ENCODE measurements around the gene CD55.

The CD55 gene

GRCh38 chr1:207362962-207363860, 41.7 kb downstream of the CD55 start:
- DNase-seq (ENCODE audit: low spot score), result no peak

- DNase-seq (ENCODE audit: low spot score), result no peak
Observed at GRCh38 chr1:207363871-207364270, 42.4 kb downstream of the CD55 start.

- no peak for DNase-seq (ENCODE audit: low spot score)
Observed at GRCh38 chr1:207364614-207365013, 43.1 kb downstream of the CD55 start.

- no peak for DNase-seq (ENCODE audit: low spot score)
Observed at GRCh38 chr1:207365063-207365462, 43.6 kb downstream of the CD55 start.

- DNase-seq (ENCODE audit: low spot score), result no peak
Observed at GRCh38 chr1:207366022-207366421, 44.5 kb downstream of the CD55 start.

- no peak for DNase-seq (ENCODE audit: low spot score)
Observed at GRCh38 chr1:207388721-207389120, 67.2 kb downstream of the CD55 start.

- no peak for DNase-seq (ENCODE audit: low spot score)
Observed at GRCh38 chr1:207389728-207390464, 68.4 kb downstream of the CD55 start.

GRCh38 chr1:207393610-207394009, 72.1 kb downstream of the CD55 start:
- DNase-seq (ENCODE audit: low spot score), result no peak

- DNase-seq (ENCODE audit: low spot score), result no peak
Observed at GRCh38 chr1:207396168-207396746, 74.8 kb downstream of the CD55 start.

GRCh38 chr1:207397525-207397926, 76.0 kb downstream of the CD55 start:
- DNase-seq (ENCODE audit: low spot score), result peak; percentile 21

- no peak for DNase-seq (ENCODE audit: low spot score)
Observed at GRCh38 chr1:207398986-207399385, 77.5 kb downstream of the CD55 start.

GRCh38 chr1:207401578-207401977, 80.1 kb downstream of the CD55 start:
- no peak for DNase-seq (ENCODE audit: low spot score)

GRCh38 chr1:207402744-207403143, 81.3 kb downstream of the CD55 start:
- DNase-seq (ENCODE audit: low spot score), result no peak

GRCh38 chr1:207404849-207405525, 83.5 kb downstream of the CD55 start:
- peak; percentile 62 for DNase-seq (ENCODE audit: low spot score)

- DNase-seq (ENCODE audit: low spot score), result no peak
Observed at GRCh38 chr1:207405814-207406213, 84.3 kb downstream of the CD55 start.

- DNase-seq (ENCODE audit: low spot score), result no peak
Observed at GRCh38 chr1:207407655-207408260, 86.3 kb downstream of the CD55 start.

All from iPS-NIHi11 (cell line).